ENCODE measurements around the gene STK11IP. TPM values are rescaled to one million over a fixed set of nuclear protein-coding genes. Genes with fewer than 3 reads are reported as not detected.

The STK11IP gene
- total RNA-seq, 1 experiment from 2014 or later, result 39.9 TPM

DNA sequence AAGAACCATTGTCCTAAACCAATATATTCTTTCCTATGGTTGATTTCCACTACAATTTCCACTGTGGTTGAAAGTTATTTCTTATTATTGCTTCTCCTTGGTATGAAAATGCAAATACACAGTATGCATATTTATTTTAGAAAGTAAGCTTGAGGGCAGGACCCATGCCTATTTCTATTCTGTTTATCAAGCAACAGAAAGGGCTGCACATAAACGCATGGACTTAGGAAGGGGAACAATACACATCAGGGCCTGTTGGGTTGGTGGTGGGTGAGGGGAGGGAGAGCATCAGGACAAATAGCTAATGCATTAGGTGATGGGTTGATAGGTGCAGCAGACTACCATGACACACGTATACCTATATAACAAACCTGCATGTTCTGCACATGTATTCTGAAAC lies 50.5 kb downstream of the STK11IP start:
- ChIA-PET CTCF (interaction anchor here (1.2 kb wide), 1 partner anchor 88 kb away, joined by 5 read pairs; no protein-coding TSS in a partner anchor), POLR2A (no interaction called here)
- ATAC-seq (no peak), DNase-seq (ENCODE audit: low spot score) (no peak)
- no peak overlapping the region for H3K27ac Mint-ChIP-seq
- H3K27me3 Mint-ChIP-seq (ENCODE audit: low read depth), result no peaks in the 10 kb centered on the region; the same call in 1 of the 2 replicates
- no peaks in the 10 kb centered on the region for H3K36me3 Mint-ChIP-seq
- H3K4me1 Mint-ChIP-seq, result peaks cover 17% of the 10 kb centered on the region
- H3K9me3 Mint-ChIP-seq, result no peaks in the 10 kb centered on the region
- H3K4me3 Mint-ChIP-seq, result no peak overlapping the region
- TF ChIP-seq NFE2L1 (CRISPR knock-in tag; IDR thresholded peaks at IDR 0.05) (no peak), MXD4 (CRISPR knock-in tag; IDR thresholded peaks at IDR 0.05; ENCODE audit: borderline replicate concordance) (no peak), SP1 (CRISPR knock-in tag; conservative IDR thresholded peaks at IDR 0.05) (no peak), ZNF423 (CRISPR knock-in tag; IDR thresholded peaks at IDR 0.05) (no peak), EMX1 (CRISPR knock-in tag; IDR thresholded peaks at IDR 0.05) (no peak), PREB (CRISPR knock-in tag; IDR thresholded peaks at IDR 0.05; ENCODE audit: borderline replicate concordance) (no peak), MYBL2 (CRISPR knock-in tag; IDR thresholded peaks at IDR 0.05) (no peak), SOX15 (CRISPR knock-in tag; IDR thresholded peaks at IDR 0.05) (no peak), AFF4 (CRISPR knock-in tag; IDR thresholded peaks at IDR 0.05; ENCODE audit: borderline replicate concordance) (no peak), HMGA2 (CRISPR knock-in tag; IDR thresholded peaks at IDR 0.05) (no peak), JAZF1 (CRISPR knock-in tag; IDR thresholded peaks at IDR 0.05) (no peak), ZNF317 (CRISPR knock-in tag; IDR thresholded peaks at IDR 0.05; ENCODE audit: borderline replicate concordance, low read depth) (no peak), GTF2I (CRISPR knock-in tag; conservative IDR thresholded peaks at IDR 0.05) (no peak), IRF2 (CRISPR knock-in tag; IDR thresholded peaks at IDR 0.05; ENCODE audit: borderline replicate concordance, low read depth) (no peak), HMGXB4 (CRISPR knock-in tag; IDR thresholded peaks at IDR 0.05) (no peak), FOXP1 (CRISPR knock-in tag; IDR thresholded peaks at IDR 0.05; ENCODE audit: borderline replicate concordance) (no peak)
- TF ChIP-seq, protein P1, sequence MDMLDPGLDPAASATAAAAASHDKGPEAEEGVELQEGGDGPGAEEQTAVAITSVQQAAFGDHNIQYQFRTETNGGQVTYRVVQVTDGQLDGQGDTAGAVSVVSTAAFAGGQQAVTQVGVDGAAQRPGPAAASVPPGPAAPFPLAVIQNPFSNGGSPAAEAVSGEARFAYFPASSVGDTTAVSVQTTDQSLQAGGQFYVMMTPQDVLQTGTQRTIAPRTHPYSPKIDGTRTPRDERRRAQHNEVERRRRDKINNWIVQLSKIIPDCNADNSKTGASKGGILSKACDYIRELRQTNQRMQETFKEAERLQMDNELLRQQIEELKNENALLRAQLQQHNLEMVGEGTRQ (CRISPR knock-in tag; IDR thresholded peaks at IDR 0.05), result no peak
- TF ChIP-seq, protein P2, sequence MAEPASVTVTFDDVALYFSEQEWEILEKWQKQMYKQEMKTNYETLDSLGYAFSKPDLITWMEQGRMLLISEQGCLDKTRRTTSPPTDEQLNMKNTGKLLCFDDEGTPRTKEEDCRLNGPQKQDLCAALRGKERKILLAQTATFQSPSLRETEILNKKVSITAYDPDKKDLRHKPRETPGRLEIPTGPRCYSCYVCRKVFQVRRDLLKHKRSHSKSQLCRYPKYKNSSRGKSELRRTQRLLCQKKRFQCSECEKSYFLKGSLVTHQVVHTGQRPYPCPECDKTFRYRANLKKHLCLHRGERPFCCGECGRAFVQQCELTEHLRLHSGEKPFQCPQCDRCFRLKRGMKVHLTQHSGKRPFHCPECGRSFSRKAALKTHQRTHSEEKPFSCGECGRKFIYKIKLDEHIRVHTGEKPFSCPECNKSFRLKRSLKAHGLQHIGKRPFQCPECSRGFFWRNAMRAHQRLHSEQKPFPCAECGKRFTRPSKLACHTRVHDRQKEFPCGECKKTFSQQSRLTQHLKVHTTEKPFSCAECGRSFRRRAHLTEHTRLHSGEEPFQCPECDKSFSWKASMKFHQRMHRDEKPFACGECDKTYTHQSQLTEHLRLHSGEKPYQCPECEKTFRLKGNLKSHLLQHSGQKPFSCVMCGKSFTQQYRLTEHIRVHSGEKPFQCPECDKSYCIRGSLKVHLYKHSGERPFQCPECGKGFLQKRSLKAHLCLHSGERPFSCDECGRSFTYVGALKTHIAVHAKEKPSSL (CRISPR knock-in tag; conservative IDR thresholded peaks at IDR 0.05), result no peak
